Activated T-cell treated with anti-CD3 and anti-CD28 coated beads, Interleukin-2, amount 50 U/mL, for 48 hours (primary cell): ENCODE results near the gene HSD3B2.

ENCODE experiments used
- DNase-seq, 2 experiments: peaks; one replicate each; pipeline ENCODE4 v3.0.0-alpha.2; 2020

The HSD3B2 gene

GRCh38 chr1:119467219-119467618 is 52.3 kb downstream of the HSD3B2 start:
- no peak for DNase-seq

- no peak for DNase-seq
Observed at GRCh38 chr1:119467857-119468668, 53.1 kb downstream of the HSD3B2 start.

GRCh38 chr1:119469741-119470140 is 54.8 kb downstream of the HSD3B2 start:
- no peak for DNase-seq

GRCh38 chr1:119470377-119470776 is 55.4 kb downstream of the HSD3B2 start:
- DNase-seq, result no peak

- DNase-seq, result no peak
Observed at GRCh38 chr1:119470958-119471357, 56.0 kb downstream of the HSD3B2 start.

GRCh38 chr1:119471566-119471965 is 56.6 kb downstream of the HSD3B2 start:
- DNase-seq, result no peak

- no peak for DNase-seq
Observed at GRCh38 chr1:119472080-119472818, 57.3 kb downstream of the HSD3B2 start.
